GM18870 (cell line): Measurements from ENCODE around the gene NCOR1.
A peak's percentile ranks its signal among the peaks of the same experiment; 100 is the strongest.

Experiments used
- ATAC-seq: cut with Tn5 transposase; IDR thresholded peaks from one replicate; pipeline ENCODE4 v1.9.1; 2021; ENCODE audit warnings: moderate library complexity; ENCODE audit not compliant: unreplicated experiment

NCOR1 gene

GRCh38 chr17:16037636-16038035 is 177.7 kb downstream of the NCOR1 start:
- ATAC-seq = no peak

- no peak for ATAC-seq
These were observed 179.1 kb downstream of the NCOR1 start for GRCh38 chr17:16036261-16036660.

GRCh38 chr17:16033729-16034349 is 181.5 kb downstream of the NCOR1 start:
- ATAC-seq = no peak

GRCh38 chr17:16027708-16028584 is 187.4 kb downstream of the NCOR1 start:
- peak; percentile 71 for ATAC-seq

- no peak for ATAC-seq
These were observed 188.4 kb downstream of the NCOR1 start for GRCh38 chr17:16026895-16027294.

- ATAC-seq = no peak
These were observed 190.1 kb downstream of the NCOR1 start for GRCh38 chr17:16025202-16025601.

- ATAC-seq = no peak
These were observed 191.5 kb downstream of the NCOR1 start for GRCh38 chr17:16023881-16024280.

- no peak for ATAC-seq
These were observed 196.0 kb downstream of the NCOR1 start for GRCh38 chr17:16019347-16019746.

GRCh38 chr17:16013943-16014407 is 201.4 kb downstream of the NCOR1 start:
- ATAC-seq = no peak

- ATAC-seq = no peak
These were observed 207.9 kb downstream of the NCOR1 start for GRCh38 chr17:16007439-16007838.

- no peak for ATAC-seq
These were observed 209.7 kb downstream of the NCOR1 start for GRCh38 chr17:16005636-16006035.

GRCh38 chr17:16003841-16004240 is 211.5 kb downstream of the NCOR1 start:
- no peak for ATAC-seq

- no peak for ATAC-seq
These were observed 212.6 kb downstream of the NCOR1 start for GRCh38 chr17:16002708-16003260.

- no peak for ATAC-seq
These were observed 214.0 kb downstream of the NCOR1 start for GRCh38 chr17:16001226-16001897.

- ATAC-seq = peak; percentile 10
These were observed 215.1 kb downstream of the NCOR1 start for GRCh38 chr17:15999974-16000827.

GRCh38 chr17:15999141-15999973 is 216.0 kb downstream of the NCOR1 start, which contains the start of the genes TTC19 and ZSWIM7:
Gene TTC19 (plus strand): TSS chr17:15999824. CDS start chr17:15999849, 25 bp downstream.
Gene ZSWIM7 (minus strand): TSS chr17:15999704. CDS start chr17:15999594, 110 bp downstream.
- ATAC-seq = peak; percentile 89

- no peak for ATAC-seq
These were observed 217.2 kb downstream of the NCOR1 start for GRCh38 chr17:15998031-15998562.

GRCh38 chr17:15996322-15996721 is 219.0 kb downstream of the NCOR1 start:
- no peak for ATAC-seq
